ENCODE results near the gene PRM2.
"Not testable (repeated sequence)": the region's sequence is repeated elsewhere in the genome, so short reads cannot be mapped to it uniquely, and the experiment has no call there.

The PRM2 gene

DNA sequence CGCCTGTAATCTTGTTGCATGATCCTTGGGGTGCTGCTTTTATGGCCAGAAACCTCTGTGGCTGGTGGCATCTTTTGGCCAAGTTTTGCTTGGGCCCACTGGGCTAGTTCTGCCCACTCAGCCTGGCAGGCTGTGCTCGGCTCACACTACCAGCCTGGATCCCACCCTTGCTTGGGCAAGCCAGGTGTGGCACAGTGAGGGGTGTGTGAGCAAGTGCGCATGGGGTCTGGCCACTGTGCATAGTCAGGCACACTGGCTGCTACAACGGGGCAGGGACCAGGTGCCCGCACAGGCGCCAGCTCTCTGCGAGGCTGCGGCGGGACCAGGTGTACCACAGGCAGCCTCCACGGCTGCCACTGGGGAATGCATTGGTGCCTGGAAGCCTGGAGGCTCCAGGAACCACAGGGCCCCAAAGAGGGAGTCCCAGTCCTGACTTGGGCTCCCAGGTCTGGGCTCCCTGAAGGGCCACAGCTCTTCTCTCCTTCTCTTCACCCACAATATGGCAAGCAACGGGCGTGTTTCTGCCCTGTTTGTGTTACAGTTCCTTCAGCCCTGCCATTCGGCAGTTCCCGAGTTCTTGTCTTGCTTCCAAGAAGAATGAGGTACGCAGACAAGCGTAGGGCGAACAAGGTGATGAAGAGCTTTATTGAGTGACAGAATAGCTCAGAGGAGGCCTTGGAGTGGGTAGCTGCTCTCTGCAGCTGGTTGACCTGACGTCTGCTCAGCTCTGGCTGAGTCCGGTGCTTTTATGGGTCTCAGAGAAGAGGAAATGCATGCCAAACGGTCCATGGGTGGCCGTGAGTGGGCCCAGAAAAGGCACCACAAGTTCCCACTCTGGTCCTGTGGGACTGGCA is 31.6 kb upstream of the PRM2 start:
- no peak for DNase-seq (ENCODE audit: low spot score)

DNA sequence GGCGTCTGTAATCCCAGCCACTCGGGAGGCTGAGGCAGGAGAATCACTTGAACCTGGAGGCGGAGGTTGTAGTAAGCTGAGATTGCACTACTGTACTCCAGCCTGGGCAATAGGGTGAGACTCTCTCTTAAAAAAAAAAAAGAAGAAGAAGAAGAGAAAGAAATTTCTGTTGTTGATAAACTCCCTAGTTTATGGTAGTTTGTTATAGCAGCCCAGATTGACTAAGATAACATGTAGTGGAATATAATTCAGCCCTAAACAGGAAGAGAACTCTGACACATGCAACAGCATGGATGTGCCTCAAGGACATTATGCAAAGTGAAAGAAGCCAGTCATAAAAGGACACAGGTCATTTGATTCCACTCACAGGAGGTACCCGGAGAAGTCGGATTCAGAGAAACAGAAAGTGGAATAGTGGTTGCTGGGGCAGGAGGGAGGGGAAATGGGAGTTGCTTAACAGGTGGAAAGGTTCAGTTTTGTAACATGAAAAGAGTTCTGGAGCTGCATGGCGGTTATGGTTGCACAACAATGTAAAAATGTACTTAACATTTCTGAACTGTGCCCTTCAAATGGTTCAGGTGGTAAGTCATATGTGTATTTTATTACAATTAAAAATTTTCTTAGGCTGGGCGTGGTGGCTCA is 30.8 kb upstream of the PRM2 start:
- peak; percentile 66 for DNase-seq (ENCODE audit: low spot score)

DNA sequence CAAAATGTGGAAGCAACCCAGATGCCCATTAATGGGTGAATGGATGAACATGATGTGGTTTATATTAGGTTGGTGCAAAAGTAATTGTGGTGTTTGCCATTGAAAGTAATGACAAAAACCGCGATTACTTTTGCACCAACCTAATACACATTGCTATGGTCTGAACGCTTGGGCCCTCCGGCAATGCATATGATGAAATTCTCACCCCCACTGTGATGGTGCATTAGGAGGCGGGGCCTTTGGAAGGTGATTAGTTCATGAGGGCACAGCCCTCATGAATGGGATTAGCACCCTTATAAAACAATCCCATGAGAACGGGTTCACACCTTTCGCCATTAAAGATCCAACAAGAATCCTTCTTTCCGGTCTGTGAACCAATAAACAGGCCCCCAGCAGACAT is 30.1 kb upstream of the PRM2 start:
- no peak for DNase-seq (ENCODE audit: low spot score)

DNA sequence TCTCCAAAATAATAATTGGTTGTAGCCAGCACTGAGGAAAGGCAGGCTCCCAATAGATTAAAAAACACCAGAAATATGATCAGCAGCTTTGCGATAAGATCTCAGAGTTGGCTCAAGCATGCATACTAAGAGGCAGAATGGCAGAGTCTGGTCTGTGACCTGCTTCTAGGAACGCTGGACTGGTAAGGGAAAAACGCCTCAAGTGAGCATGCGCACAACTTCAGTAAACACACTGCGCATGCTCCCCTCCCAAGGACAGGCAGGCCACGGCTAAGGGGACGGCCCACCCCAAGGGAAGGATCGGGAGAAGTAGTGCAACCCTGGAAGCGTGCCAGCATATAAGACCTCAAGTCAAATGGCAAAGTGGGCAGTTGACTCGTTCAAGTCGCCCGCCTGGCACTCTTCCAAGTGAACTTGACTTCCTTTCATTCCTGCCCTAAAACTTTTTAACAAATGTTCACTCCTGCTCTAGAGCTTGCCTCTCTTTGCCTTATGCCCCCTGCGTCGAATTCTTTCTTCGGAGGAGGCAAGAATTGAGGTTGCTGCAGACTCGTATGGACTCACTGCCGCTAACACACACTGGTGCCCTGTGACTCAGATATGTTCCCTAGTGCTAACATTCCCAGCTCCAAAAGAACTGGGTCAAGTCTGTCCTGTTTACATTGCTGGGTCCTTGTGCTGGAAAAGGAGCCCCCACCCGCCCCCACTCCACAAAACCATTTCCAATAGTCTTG is 27.3 kb upstream of the PRM2 start:
- no peak for DNase-seq (ENCODE audit: low spot score)

DNA sequence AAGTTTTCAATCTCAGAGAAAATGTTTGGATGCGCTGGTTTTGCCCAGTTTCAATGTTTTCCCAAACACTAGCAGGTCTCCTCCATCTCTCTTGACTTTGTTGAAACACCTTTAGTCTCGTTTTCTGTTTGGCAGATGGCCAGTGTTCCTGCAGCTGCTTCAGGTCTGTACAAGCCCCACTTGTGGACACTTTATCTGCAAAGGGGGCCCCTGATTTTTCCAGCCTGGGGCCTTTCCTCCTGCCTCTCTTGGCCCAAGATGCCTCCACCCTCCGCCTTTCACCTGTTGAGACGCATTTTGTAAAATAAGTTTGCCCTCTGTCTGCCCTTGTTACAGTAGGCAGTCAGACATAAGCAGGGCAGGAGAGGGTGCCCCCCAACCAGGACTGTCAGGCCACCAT is 26.7 kb upstream of the PRM2 start:
- no peak for DNase-seq (ENCODE audit: low spot score)

DNA sequence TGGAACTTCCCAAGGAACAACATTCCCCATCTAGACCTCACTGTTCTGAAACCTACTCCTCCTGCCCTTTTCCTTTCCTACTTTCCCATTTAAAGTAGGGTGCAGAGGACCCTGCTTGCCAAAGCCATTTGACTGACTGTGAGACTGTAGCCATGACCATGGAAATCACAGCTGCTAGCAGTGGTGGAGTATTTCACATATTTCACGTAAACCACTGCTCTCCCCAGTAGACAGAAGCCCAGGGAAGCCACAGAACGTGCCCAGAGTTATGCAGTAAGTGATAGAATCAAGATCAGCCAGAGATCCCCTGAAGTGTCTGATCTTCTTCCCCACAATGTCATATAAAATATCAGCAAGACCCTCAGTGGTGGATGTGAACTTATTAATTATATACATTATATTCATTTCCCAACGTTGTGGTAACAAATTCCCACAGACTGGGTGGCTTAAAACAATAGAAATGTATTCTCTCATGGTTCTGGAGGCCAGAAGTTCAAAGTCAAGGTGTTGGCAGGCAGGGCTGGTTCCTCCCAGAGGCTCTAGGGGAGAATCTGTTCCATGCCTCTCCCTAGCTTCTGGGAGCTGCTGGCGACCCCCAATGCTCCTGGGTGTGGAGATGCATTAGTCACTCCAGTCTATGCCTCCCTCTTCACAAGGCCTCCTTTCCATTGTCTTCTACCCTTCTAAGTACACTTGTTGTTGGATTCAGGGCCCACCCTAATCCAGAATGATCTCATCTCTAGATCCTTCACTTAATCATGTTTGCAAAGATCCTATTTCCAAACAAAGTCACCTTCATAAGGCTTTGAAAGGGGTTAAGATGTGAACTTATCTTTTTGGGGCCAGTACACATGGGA is 25.6 kb upstream of the PRM2 start:
- DNase-seq (ENCODE audit: low spot score), result no peak

DNA sequence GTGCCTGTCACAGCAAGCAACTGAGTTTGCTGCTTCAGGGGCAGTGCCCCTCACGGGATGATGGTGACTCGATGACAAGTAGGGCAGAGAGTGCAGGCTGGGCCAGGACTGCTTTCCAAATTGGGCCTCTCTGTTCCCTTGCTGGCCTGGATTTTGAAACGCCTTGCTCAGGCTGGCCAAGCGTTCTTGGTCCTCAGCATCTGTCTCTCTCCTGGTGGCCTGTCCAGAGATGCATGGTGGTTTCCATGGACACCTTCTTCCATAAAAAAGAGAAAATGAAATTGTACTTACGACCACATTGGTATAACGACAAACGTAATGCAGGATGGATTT is 24.2 kb upstream of the PRM2 start:
- no peak for DNase-seq (ENCODE audit: low spot score)

DNA sequence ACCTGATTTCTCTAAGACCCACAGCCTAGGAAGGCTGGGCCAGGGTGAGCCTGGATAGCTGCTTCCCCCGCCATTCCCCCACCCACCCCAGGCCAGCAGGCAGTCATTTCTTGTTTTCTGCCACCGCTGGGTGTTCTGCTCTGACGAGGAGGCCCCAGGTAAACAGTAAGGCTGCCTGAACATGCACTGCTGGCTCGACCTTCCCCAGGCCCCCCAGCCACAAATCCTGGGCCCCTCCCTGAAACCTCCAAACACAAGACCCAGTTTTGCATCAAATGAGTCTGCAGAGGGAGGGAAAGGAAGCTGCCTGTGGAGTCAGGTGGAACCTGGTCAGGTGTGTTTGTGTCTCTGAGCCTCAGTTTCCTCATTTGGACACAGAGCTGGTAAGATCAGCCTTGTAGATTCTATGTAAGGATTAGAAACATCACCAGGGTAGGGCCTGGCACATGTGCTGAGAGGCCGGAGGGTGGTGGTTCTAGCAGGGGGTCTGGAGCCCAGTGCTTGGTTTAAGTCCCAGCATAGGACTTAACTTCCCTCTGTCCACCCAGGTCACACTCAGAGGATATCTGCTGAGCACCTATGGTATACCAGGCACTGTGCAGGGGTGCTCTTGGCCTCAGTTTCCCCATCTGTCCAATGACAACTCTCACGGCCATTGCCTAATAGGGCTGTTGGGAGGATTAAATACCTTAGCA is 23.7 kb upstream of the PRM2 start:
- no peak for DNase-seq (ENCODE audit: low spot score)

DNA sequence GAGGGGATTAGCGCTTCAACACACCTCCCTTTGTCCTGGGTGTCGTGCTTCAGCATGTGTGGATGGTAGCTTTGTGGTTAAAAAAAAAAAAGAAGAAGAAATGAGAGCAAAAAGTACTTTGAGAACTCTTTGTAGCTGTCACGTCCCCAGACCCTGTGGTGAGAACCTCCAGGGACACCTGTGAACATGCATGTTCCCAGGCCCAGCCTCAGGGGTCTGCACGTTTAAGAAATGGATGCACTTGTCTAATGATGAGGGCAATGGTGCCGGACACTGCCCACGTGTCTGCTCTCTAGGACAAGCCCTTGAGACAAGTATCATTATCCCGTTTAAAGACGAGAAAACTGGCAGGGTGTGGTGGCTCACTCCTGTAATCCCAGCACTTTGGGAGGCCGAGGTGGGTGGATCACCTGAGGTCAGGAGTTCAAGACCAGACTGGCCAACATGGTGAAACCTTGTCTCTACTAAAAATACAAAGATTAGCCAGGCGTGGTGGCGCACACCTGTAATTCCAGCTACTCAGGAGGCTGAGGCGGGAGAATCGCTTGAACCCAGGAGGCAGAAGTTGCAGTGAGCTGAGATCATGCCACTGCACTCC is 22.8 kb upstream of the PRM2 start:
- DNase-seq (ENCODE audit: low spot score), result not testable (repeated sequence)

DNA sequence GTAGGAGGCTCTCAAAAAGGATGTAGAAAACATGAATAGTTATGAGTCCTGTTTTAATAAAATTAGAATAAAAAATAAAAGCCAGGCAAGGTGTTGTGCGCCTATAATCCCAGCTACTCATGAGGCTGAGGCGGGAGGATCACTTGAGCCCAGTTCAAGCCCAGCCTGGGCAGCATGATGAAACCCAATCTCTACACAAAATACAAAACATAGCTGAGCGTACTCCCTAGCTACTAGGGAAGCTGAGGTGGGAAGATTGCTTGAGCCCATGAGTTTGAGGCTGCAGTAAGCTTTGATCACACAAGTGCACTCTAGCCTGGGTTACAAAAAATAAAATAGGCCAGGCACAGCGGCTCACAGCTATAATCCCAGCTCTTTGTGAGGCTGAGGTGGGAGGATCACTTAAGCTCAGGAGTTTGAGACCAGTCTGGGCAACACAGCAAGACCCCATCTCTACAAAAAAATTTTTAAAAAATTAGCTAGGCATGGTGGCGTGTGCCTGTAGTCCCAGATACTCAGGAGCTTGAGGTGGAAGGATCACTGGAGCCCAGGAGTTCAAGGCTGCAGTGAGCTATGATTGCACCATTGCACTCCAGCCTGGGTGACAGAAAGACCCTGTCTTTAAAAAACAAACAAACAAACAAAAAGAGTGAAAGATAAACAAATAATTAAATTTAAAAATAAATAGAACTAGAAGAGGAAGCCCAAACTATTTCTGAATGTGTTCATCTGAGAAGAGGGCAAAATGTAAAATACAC is 22.0 kb upstream of the PRM2 start:
- no peak for DNase-seq (ENCODE audit: low spot score)

DNA sequence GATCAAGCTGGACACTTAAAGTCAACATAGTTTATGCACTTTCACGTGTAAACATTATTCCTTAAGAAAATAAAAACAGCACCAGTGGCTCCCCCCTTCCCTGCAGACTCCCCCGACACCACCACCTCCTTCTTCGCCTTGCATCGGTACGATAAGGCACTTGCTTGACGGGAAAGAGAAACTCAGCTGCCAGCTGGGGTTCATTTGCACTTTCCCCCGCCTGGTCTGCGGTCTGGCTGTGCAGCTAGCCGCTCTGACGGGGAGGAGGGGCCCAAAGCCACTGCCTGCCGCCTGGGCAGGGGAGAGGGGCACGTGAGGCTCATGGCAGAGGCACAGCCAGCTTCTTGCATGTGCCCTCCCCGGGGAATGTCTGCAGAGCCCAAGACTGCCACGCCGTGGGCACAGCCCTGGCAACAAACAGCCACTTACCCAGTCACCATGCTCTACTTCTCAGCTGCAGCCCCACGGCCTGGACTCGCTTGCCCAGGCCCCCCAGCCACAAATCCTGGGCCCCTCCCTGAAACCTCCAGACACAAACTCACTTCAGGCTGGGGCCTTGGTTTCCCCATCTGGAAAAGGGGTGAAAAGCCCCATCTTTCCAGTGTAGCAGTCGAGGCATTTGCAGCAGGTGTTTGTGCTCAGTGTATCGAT is 21.3 kb upstream of the PRM2 start:
- DNase-seq (ENCODE audit: low spot score), result peak; percentile 70

DNA sequence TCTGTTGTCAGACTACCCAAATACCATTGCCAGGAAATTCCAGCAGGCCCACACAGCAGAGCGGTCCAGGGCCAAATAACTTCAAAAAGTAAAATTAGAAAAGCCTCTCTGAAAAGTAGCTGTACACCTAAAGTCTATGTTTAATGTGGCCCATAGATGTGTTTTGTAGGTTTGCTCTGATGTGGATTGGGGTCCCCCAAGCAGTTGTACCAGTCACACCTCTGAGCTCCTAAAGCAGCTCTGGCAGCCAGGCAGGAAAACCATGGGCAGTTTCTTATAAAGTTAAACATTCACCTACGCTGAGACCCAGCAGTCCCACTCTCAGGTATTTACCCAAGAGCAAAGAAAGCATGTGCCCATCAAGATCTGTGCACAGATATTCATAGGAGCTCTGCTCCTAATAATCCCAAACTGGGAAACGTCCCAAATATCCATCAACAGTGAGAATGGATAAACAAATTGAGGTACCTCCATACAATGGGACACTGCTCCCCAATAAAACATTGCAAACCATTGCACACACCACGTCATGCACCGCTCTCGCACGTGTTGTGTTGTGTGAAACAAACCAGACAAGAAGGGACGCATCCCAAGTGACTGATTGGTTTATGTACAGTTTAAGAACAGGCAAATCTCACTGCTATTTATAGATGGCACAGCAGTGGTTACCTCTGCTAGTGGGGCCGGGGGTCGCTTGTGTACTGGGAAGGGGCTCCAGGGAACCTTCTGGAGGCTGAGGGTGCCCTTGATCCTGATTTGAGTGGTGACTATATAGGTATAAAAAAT is 20.6 kb upstream of the PRM2 start:
- DNase-seq (ENCODE audit: low spot score), result no peak

DNA sequence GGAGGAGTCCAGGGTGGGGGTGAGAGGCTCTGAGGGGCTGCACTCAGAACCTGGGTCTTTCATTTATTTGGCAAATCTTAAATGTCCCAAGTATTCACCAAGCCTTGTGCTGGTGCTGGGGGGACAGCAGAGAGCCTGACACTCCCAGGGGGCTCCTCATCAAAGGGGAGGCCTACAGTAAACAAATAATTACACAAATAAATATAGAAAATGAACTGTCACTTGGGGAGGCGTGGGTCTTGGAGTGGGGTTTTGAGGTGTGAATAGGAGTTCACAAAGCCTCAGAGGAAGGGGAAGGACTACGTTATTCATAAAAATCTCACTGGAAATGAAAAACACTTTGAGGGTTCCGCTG is 20.0 kb upstream of the PRM2 start:
- no peak for DNase-seq (ENCODE audit: low spot score)

DNA sequence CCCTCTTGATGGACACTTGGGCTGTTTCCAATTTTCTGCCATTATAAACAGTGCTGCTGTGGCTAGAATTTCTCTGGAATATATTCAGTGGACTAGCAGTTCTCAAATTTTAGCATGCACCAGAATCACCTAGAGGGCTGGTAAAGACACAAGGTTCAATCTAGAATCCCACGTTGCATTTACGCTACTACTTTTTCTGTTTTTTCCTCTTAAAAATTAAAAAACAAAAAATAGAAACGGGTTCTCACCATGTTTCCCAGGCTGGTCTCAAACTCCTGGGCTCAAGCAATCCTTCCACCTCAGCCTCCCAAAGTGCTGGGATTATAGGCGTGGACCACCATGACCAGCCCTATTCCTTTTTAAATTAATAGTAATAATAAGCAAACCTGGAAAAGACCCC is 19.4 kb upstream of the PRM2 start:
- no peak for DNase-seq (ENCODE audit: low spot score)

DNA sequence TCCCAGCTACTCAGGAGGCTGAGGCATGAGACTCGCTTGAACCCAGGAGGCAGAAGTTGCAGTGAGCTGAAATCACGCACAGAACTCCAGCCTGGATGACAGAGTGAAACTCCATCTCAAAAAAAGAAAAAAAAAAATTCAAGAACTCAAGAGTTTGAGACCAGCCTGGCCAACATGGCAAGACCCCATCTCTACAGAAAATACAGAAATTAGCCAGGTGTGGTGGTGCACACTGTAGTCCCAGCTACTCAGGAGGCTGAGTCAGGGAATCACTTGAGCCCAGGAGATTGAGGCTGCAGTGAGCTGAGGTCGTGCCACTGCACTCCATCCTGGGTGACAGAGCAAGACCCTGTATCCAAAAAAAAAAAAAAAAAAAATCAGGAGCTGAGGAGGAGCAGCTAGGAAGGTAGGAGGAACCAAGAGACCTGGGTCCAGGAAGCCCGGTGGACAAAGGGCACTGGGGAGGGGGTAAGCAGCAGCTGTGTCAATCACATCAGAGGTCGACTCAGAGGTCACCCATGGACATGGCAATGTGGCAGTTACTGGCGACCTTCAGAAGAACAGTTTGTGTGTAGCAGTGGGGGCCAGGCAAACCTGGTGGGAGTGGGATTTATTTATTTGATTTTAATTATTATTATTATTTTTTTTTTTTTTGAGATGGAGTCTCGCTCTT is 15.9 kb upstream of the PRM2 start:
- DNase-seq (ENCODE audit: low spot score), result no peak

DNA sequence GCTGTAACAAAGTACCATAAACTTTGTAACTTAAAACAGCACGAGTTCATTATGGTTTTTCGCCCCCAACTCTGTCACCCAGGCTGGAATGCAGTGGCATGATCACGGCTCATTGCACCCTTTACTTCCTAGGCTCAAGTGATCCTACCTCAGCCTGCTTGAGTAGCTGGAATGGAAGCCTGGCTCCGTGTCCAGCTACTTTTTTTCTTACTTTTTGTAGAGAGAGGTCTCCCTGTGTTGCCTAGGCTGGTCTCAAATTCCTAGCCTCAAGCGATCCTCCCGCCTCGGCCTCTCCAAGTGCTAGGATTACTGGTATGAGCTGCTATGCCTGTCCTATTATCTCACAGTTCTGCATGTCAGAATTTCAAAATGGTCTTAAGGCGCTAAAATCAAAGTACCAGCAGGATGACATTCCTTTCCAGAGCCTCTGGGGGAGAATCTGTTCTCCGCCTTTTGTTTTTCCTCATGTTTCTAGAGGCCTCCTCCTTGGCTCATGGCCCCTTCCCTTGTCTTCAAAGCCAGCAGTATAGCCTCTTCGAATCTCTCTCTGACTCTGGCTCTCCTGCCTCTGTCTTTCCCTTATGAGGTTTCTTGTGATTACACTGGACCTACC is 14.9 kb upstream of the PRM2 start:
- no peak for DNase-seq (ENCODE audit: low spot score)

DNA sequence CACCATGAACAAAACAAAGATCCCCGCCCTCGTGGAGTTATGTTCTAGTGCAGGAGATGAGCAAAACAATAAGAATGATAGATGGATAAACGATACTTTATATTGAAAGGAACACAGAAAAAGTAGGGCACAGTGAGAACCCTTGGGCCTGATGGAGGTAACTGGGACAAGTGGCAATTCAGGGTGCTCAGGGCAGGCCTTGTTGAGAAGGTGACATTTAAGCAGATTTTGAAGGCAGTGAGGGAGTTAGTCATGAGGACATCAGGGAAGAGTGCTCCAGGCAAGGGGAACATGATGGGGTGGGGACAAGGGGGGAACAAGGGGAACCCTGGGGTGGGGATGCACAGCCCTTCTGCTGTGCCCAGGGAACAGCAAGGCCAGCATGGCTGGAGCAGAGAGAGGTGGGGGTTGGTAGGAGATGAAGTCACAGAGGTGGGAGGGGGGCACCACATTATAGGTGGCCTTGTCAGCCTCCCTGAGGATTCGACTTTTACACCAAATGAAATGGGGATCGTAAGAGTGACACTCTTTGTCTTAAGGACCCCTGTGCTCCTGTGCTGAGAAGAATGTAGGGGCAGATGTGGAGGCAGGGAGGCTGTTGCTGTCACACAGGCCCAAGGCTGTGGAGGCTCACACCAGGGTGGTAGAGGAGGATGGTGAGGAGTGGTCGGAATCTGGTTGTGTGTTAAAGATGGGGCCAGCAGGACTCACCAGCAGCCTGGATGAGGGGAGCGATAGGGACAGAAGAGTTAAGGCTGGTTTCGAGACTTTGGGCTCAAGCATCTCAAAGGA is 14.0 kb upstream of the PRM2 start:
- no peak for DNase-seq (ENCODE audit: low spot score)
